ENCODE results near the gene SETD3. TPM values are rescaled to one million over a fixed set of nuclear protein-coding genes. Genes with fewer than 3 reads are reported as not detected.

SETD3 gene
- total and polyA plus RNA-seq, 8 donors = 36.3 to 78.7 (median 40.5) TPM

DNA sequence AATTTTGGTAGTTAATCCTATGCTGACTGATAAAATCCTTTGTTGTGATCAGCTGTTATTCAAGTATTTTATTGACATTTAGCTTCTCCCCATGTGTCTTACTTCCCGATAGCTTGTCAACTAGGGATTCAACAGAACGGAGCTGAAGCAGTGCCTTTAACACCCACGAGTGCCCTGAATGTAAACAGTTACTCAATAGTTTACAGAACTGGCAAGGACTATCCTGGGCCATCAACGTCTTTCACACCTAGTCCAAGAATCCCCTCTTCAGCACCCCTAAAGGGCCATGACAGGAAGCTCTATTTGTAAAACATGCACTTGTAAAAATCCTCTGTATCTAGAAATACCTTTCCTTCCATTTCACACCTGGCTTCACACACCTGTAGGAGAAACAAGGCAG, 45.3 kb downstream of the SETD3 start:
- DNase-seq (no peak), ATAC-seq (peak; percentile 63)
- Histone ChIP-seq H3K27ac (peak overlapping the region in 1 of 2 donors; percentile 76), H3K4me1 (peaks cover 9 to 20% of the 10 kb centered on the region in 2 donors), H3K9me3 (no peaks in the 10 kb centered on the region), H3K4me3 (no peak overlapping the region), H3K36me3 (peaks cover 0 to 44% of the 10 kb centered on the region in 2 donors), H3K27me3 (no peaks in the 10 kb centered on the region)
- TF ChIP-seq CTCF (IDR thresholded peaks at IDR 0.05) = no peak
- intact Hi-C loops (cut with DNase I) = no loop called here

GRCh38 chr14:99432485-99432884, 48.2 kb downstream of the SETD3 start:
- no peak overlapping the region for H3K4me3 ChIP-seq
- H3K36me3 ChIP-seq = peaks cover 0 to 49% of the 10 kb centered on the region in 2 donors
- no peaks in the 10 kb centered on the region for H3K27me3 ChIP-seq
- no peak for TF ChIP-seq CTCF (IDR thresholded peaks at IDR 0.05)
- peaks cover 9 to 20% of the 10 kb centered on the region in 2 donors for H3K4me1 ChIP-seq
- intact Hi-C loops (cut with DNase I) = no loop called here
- no peaks in the 10 kb centered on the region for H3K9me3 ChIP-seq
- DNase-seq (no peak), ATAC-seq (no peak)
- H3K27ac ChIP-seq = no peak overlapping the region

DNA sequence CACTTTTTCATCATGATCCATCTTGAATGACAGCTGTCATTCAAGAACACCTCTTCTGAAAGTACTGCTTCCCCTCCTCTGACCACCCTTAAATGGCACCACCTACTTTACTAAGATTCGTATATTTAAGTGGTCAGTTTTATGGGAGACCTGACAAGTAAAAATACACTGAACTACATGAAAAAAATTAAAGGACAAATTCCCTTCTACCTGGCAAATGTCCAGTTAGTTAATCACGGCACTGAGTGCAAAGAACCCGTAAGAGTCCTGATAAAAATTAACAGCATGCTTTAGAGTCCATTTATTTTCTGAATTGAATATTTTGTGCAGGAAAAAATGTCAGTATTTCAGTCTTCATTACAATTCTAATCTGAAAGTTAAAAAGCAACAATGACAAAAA, 48.7 kb downstream of the SETD3 start:
- H3K27me3 ChIP-seq = no peaks in the 10 kb centered on the region
- H3K4me1 ChIP-seq = peaks cover 5 to 16% of the 10 kb centered on the region in 2 donors
- ATAC-seq = no peak
- H3K9me3 ChIP-seq = no peaks in the 10 kb centered on the region
- no peak for TF ChIP-seq CTCF (IDR thresholded peaks at IDR 0.05)
- intact Hi-C loops (cut with DNase I) = no loop called here
- no peak overlapping the region for H3K27ac ChIP-seq
- no peak for DNase-seq
- H3K4me3 ChIP-seq = no peak overlapping the region
- H3K36me3 ChIP-seq = peaks cover 0 to 50% of the 10 kb centered on the region in 2 donors

DNA sequence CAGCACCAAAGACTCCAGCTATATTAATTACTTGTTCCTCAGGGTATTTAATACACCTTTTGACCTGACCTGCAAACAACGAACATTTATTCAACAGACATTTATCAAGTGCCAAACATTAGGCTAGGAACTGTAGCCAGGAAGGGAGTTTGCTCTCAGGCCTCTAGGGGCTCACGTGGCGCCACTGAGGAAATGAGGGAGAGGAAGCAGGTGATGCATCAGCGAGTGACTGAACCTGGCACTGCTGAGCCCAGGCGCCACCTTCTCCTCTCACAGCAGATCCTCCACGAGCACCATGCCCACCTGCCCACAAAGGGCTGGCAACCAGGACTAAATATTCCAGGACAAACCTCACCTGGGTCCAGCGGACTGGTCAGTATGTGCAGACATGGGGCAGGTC, 50.2 kb downstream of the SETD3 start:
- intact Hi-C loops (cut with DNase I) = no loop called here
- no peaks in the 10 kb centered on the region for H3K27me3 ChIP-seq
- peak; percentile 65 for ATAC-seq

More for the DNA sequence above, 50.2 kb downstream of the SETD3 start:
- TF ChIP-seq CTCF (IDR thresholded peaks at IDR 0.05) = peak; percentile 10 to 18
- H3K4me1 ChIP-seq = peaks cover 0 to 5% of the 10 kb centered on the region in 2 donors
- H3K27ac ChIP-seq = no peak overlapping the region
- no peak overlapping the region for H3K4me3 ChIP-seq
- H3K9me3 ChIP-seq = no peaks in the 10 kb centered on the region
- no peak for DNase-seq
- peaks cover 0 to 53% of the 10 kb centered on the region in 2 donors for H3K36me3 ChIP-seq

Measured in left lung (tissue), 10 donors.